GM23248 (cell line): ENCODE results near the gene CDYL. TPM values are rescaled to one million over a fixed set of nuclear protein-coding genes. Genes with fewer than 3 reads are reported as not detected.

Experiments used
- DNase-seq: peaks from one replicate; pipeline ENCODE4 v3.0.0-alpha.2; 2015
- H2AFZ ChIP-seq: fragments of 200-600 bp; sonication (generic); 2 replicates; pipeline ENCODE4 v1.6.1; 2016; ENCODE audit warnings: antibody characterized with exemption
- H3F3A ChIP-seq: fragments of 200-600 bp; sonication (generic); 2 replicates; pipeline ENCODE4 v1.6.1; 2016; ENCODE audit warnings: mild to moderate bottlenecking, antibody characterized with exemption, mixed run types; ENCODE audit not compliant: insufficient read depth
- H3K27ac ChIP-seq: fragments of 200-600 bp; sonication (generic); 2 replicates; pipeline ENCODE4 v1.5.1; 2016; ENCODE audit warnings: mild to moderate bottlenecking
- H3K27me3 ChIP-seq: fragments of 200-600 bp; sonication (generic); replicated peaks from 2 replicates; pipeline ENCODE4 v1.6.1; 2016; ENCODE audit warnings: mild to moderate bottlenecking; ENCODE audit not compliant: insufficient read depth
- H3K36me3 ChIP-seq: fragments of 200-600 bp; sonication (generic); 2 replicates; pipeline ENCODE4 v1.6.1; 2016; ENCODE audit warnings: low read depth, mild to moderate bottlenecking
- H3K4me1 ChIP-seq: fragments of 200-600 bp; sonication (generic); 2 replicates; pipeline ENCODE4 v1.6.1; 2016; ENCODE audit warnings: mild to moderate bottlenecking; ENCODE audit not compliant: insufficient read depth
- H3K4me2 ChIP-seq: fragments of 200-600 bp; sonication (generic); one replicate; pipeline ENCODE4 v1.6.1; 2016; ENCODE audit warnings: mild to moderate bottlenecking; ENCODE audit not compliant: unreplicated experiment
- H3K4me3 ChIP-seq: fragments of 200-600 bp; sonication (generic); 2 replicates; pipeline ENCODE4 v1.5.1; 2016; ENCODE audit warnings: mild to moderate bottlenecking
- H3K79me2 ChIP-seq: fragments of 200-600 bp; sonication (generic); 2 replicates; pipeline ENCODE4 v1.6.1; 2016; ENCODE audit warnings: mild to moderate bottlenecking; ENCODE audit not compliant: insufficient read depth
- H3K9ac ChIP-seq: fragments of 200-600 bp; sonication (generic); 2 replicates; pipeline ENCODE4 v1.6.1; 2016; ENCODE audit warnings: mild to moderate bottlenecking
- H3K9me2 ChIP-seq: fragments of 200-600 bp; sonication (generic); 2 replicates; pipeline ENCODE4 v1.6.1; 2016; ENCODE audit warnings: mixed run types, mild to moderate bottlenecking, moderate library complexity; ENCODE audit not compliant: insufficient read depth
- H3K9me3 ChIP-seq: fragments of 200-600 bp; sonication (generic); one replicate; pipeline ENCODE4 v1.6.1; 2017; ENCODE audit warnings: low read depth
- H4K20me1 ChIP-seq: fragments of 200-600 bp; sonication (generic); 2 replicates; pipeline ENCODE4 v1.6.0; 2016; ENCODE audit not compliant: insufficient read depth
- EZH2 ChIP-seq: fragments of 200-600 bp; sonication (generic); IDR thresholded peaks from 2 replicates; pipeline ENCODE4 v1.6.1; 2018; ENCODE audit warnings: antibody characterized with exemption, mild to moderate bottlenecking; ENCODE audit not compliant: insufficient read depth, poor library complexity, severe bottlenecking
- EZH2phosphoT487 ChIP-seq: fragments of 200-600 bp; sonication (generic); IDR thresholded peaks from 2 replicates; pipeline ENCODE4 v1.6.1; 2018; ENCODE audit warnings: antibody characterized with exemption, moderate library complexity, mild to moderate bottlenecking, low read depth; ENCODE audit not compliant: insufficient read depth
- WGBS, 2 experiments: methylation state at CpG; one replicate each; pipeline ENCODE4 v1.1.6; 2015 to 2017; ENCODE audit warnings: low lambda C conversion rate in 2 of 2, low coverage in 1 of 2; ENCODE audit errors: missing lambda C conversion rate in 2 of 2; 5-methylcytosine and 5-hydroxymethylcytosine counted together
- in situ Hi-C: fragments of 300-500 bp; cut with MboI; formaldehyde crosslinking; loops from 2 replicates; pipeline ENCODE4 v1.15.0; 2020
- polyA plus RNA-seq: library from polyadenylated mRNA; unstranded; fragments of >200 nt; fragmentation: Nextera tagmentation; extraction: Ambion mirVana; gene quantifications from 2 replicates; pipeline ENCODE4 v1.2.1, GENCODE V29; 2016
- total RNA-seq: library from RNA; depleted of rRNA; stranded (reverse); fragments of >200 nt; shearing (Covaris generic); gene quantifications from 2 replicates; pipeline ENCODE4 v1.2.3, GENCODE V29; 2014

The CDYL gene
- total and polyA plus RNA-seq, 2 experiments from 2014 or later, result 7.9 to 27.9 TPM

- no peaks in the 10 kb centered on the region for H3K9me2 ChIP-seq
- H3K9ac ChIP-seq, result no peak overlapping the region
- no peak overlapping the region for H3K27ac ChIP-seq
- TF ChIP-seq EZH2phosphoT487 (no peak), EZH2 (no peak)
- no peaks in the 10 kb centered on the region for H3K9me3 ChIP-seq
- WGBS, 2 experiments, result 69 to 71% methylated on average over 5 of the region's 5 CpGs
- peaks cover 5% of the 10 kb centered on the region for H4K20me1 ChIP-seq
- H3K4me3 ChIP-seq, result no peak overlapping the region
- no peaks in the 10 kb centered on the region for H3F3A ChIP-seq
- no peak overlapping the region for H2AFZ ChIP-seq
- peak; percentile 20 for DNase-seq
- H3K4me2 ChIP-seq, result no peak overlapping the region
- no peaks in the 10 kb centered on the region for H3K36me3 ChIP-seq
- H3K4me1 ChIP-seq, result no peaks in the 10 kb centered on the region
- H3K27me3 ChIP-seq, result no peaks in the 10 kb centered on the region
- in situ Hi-C loops, result no loop called here
- peaks cover 100% of the 10 kb centered on the region for H3K79me2 ChIP-seq
Observed at GRCh38 chr6:4790158-4790899, 14.1 kb downstream of the CDYL start.

GRCh38 chr6:4794140-4794707, 18.0 kb downstream of the CDYL start:
- H3K4me3 ChIP-seq, result no peak overlapping the region
- H4K20me1 ChIP-seq, result peaks cover 5% of the 10 kb centered on the region
- H3K27ac ChIP-seq, result no peak overlapping the region
- no peak overlapping the region for H3K4me2 ChIP-seq
- H3K79me2 ChIP-seq, result peaks cover 100% of the 10 kb centered on the region
- no peaks in the 10 kb centered on the region for H3K36me3 ChIP-seq
- TF ChIP-seq EZH2phosphoT487 (no peak), EZH2 (no peak)
- 63 to 67% methylated on average over 15 of the region's 15 CpGs for WGBS, 2 experiments
- H3K9ac ChIP-seq, result no peak overlapping the region
- H3K9me3 ChIP-seq, result no peaks in the 10 kb centered on the region
- H3F3A ChIP-seq, result 0 out of 2 replicates have a peak, but pooled peaks cover 9% of the 10 kb centered on the region
- in situ Hi-C loops, result no loop called here
- H3K27me3 ChIP-seq, result no peaks in the 10 kb centered on the region
- DNase-seq, result no peak
- H3K4me1 ChIP-seq, result peaks cover 14% of the 10 kb centered on the region; the same call in 1 of the 2 replicates
- H3K9me2 ChIP-seq, result no peaks in the 10 kb centered on the region
- no peak overlapping the region for H2AFZ ChIP-seq

GRCh38 chr6:4797587-4797986, 21.4 kb downstream of the CDYL start:
- Histone ChIP-seq H3K27ac (no peak overlapping the region), H3K4me1 (peaks cover 14% of the 10 kb centered on the region; the same call in 1 of the 2 replicates), H4K20me1 (no peaks in the 10 kb centered on the region; the same call in 1 of the 2 replicates), H3K9ac (no peak overlapping the region), H3K36me3 (no peaks in the 10 kb centered on the region), H3K4me2 (no peak overlapping the region), H3F3A (0 out of 2 replicates have a peak, but pooled peaks cover 9% of the 10 kb centered on the region), H3K79me2 (peaks cover 100% of the 10 kb centered on the region), H3K9me2 (no peaks in the 10 kb centered on the region), H3K9me3 (no peaks in the 10 kb centered on the region), H3K4me3 (no peak overlapping the region), H3K27me3 (no peaks in the 10 kb centered on the region), H2AFZ (no peak overlapping the region)
- TF ChIP-seq EZH2phosphoT487 (no peak), EZH2 (no peak)
- in situ Hi-C loops, result no loop called here
- DNase-seq, result peak; percentile 45
- WGBS, 2 experiments, result 74 to 81% methylated on average over 2 of the region's 2 CpGs

GRCh38 chr6:4799912-4800311, 23.7 kb downstream of the CDYL start:
- Histone ChIP-seq H3K4me2 (no peak overlapping the region), H2AFZ (no peak overlapping the region), H3K4me3 (no peak overlapping the region), H4K20me1 (peaks cover 6% of the 10 kb centered on the region), H3K9me3 (no peaks in the 10 kb centered on the region), H3K36me3 (no peaks in the 10 kb centered on the region), H3K79me2 (peaks cover 99% of the 10 kb centered on the region), H3K4me1 (peaks cover 26% of the 10 kb centered on the region), H3K27me3 (no peaks in the 10 kb centered on the region), H3K9me2 (no peaks in the 10 kb centered on the region), H3K9ac (no peak overlapping the region), H3F3A (peaks cover 15% of the 10 kb centered on the region), H3K27ac (no peak overlapping the region)
- TF ChIP-seq EZH2phosphoT487, result no peak
- TF ChIP-seq EZH2, result no peak
- 98 to 100% methylated on average over 3 of the region's 3 CpGs for WGBS, 2 experiments
- in situ Hi-C loops, result no loop called here
- no peak for DNase-seq
